GM23338 (cell line): ENCODE results near the gene ZNRD2. TPM values are rescaled to one million over a fixed set of nuclear protein-coding genes. Genes with fewer than 3 reads are reported as not detected.

Source experiments
- ZNF331 ChIP-seq: fragments of 250-450 bp; sonication (Bioruptor Pico); IDR thresholded peaks from 2 replicates; pipeline ENCODE4 v1.5.0; 2020; ENCODE audit warnings: low read depth, mild to moderate bottlenecking, moderate library complexity
- polyA plus RNA-seq: library from polyadenylated mRNA; unstranded; fragments of >200 nt; fragmentation: Nextera tagmentation; extraction: Ambion mirVana; gene quantifications from 2 replicates; pipeline ENCODE4 v1.2.1, GENCODE V29; 2016
- total RNA-seq: library from RNA; depleted of rRNA; stranded (reverse); fragments of >200 nt; shearing (Covaris generic); gene quantifications from 2 replicates; pipeline ENCODE4 v1.2.3, GENCODE V29; 2014
- TF ChIP-seq, protein P1 (sequence below): fragments of 250-450 bp; sonication (Bioruptor Pico); IDR thresholded peaks from 2 replicates; pipeline ENCODE4 v1.5.0; 2020; ENCODE audit warnings: mild to moderate bottlenecking, moderate library complexity
- TF ChIP-seq, protein P2 (sequence below): IDR thresholded peaks from one replicate; pipeline ENCODE4 v1.6.1; 2018; ENCODE audit warnings: antibody characterized with exemption; ENCODE audit not compliant: unreplicated experiment

Gene ZNRD2
- total and polyA plus RNA-seq, 2 experiments from 2014 or later, result 78.6 to 148 TPM

DNA sequence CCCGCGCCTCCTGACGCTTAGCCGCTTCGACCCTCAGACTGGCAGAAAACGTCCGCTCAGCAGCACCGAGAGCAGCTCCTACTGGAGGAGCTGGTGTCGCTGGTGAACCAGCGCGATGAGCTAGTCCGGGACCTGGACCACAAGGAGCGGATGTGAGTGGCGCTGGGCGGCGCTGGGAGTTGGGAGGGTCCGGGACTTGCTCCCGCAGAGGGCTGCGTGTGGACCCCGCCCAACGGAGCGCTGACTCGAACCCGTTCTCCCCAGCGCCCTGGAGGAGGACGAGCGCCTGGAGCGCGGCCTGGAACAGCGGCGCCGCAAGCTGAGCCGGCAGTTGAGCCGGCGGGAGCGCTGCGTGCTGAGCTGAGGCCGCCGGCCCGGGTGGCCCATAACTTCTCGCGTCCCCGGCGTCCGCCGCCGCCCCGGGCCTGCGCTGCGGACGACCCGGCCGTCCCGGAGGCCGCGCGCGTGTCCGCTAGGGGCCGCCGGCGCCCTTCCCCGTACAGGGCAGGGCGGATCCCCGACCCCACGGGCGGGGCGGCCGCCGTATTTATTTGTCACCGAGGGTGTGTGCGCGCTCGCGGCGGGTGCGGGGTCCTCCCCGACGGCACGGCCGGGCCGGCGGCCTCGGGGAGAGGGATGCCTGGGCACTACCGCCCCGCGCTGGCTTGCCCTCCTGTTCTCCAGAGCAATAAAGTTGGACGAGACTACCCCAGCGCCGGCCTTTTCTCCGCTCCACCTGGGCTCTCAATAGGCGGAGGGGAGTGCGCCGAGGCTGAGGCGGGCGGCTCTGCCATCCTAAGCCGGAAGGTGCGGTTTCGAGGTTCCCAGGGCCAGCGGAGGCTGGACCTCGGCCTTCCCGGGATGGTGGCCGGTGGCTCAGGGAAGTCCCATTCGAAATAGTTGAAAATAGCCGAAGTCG is 21.9 kb downstream of the ZNRD2 start (continued):
- TF ChIP-seq, protein P1, sequence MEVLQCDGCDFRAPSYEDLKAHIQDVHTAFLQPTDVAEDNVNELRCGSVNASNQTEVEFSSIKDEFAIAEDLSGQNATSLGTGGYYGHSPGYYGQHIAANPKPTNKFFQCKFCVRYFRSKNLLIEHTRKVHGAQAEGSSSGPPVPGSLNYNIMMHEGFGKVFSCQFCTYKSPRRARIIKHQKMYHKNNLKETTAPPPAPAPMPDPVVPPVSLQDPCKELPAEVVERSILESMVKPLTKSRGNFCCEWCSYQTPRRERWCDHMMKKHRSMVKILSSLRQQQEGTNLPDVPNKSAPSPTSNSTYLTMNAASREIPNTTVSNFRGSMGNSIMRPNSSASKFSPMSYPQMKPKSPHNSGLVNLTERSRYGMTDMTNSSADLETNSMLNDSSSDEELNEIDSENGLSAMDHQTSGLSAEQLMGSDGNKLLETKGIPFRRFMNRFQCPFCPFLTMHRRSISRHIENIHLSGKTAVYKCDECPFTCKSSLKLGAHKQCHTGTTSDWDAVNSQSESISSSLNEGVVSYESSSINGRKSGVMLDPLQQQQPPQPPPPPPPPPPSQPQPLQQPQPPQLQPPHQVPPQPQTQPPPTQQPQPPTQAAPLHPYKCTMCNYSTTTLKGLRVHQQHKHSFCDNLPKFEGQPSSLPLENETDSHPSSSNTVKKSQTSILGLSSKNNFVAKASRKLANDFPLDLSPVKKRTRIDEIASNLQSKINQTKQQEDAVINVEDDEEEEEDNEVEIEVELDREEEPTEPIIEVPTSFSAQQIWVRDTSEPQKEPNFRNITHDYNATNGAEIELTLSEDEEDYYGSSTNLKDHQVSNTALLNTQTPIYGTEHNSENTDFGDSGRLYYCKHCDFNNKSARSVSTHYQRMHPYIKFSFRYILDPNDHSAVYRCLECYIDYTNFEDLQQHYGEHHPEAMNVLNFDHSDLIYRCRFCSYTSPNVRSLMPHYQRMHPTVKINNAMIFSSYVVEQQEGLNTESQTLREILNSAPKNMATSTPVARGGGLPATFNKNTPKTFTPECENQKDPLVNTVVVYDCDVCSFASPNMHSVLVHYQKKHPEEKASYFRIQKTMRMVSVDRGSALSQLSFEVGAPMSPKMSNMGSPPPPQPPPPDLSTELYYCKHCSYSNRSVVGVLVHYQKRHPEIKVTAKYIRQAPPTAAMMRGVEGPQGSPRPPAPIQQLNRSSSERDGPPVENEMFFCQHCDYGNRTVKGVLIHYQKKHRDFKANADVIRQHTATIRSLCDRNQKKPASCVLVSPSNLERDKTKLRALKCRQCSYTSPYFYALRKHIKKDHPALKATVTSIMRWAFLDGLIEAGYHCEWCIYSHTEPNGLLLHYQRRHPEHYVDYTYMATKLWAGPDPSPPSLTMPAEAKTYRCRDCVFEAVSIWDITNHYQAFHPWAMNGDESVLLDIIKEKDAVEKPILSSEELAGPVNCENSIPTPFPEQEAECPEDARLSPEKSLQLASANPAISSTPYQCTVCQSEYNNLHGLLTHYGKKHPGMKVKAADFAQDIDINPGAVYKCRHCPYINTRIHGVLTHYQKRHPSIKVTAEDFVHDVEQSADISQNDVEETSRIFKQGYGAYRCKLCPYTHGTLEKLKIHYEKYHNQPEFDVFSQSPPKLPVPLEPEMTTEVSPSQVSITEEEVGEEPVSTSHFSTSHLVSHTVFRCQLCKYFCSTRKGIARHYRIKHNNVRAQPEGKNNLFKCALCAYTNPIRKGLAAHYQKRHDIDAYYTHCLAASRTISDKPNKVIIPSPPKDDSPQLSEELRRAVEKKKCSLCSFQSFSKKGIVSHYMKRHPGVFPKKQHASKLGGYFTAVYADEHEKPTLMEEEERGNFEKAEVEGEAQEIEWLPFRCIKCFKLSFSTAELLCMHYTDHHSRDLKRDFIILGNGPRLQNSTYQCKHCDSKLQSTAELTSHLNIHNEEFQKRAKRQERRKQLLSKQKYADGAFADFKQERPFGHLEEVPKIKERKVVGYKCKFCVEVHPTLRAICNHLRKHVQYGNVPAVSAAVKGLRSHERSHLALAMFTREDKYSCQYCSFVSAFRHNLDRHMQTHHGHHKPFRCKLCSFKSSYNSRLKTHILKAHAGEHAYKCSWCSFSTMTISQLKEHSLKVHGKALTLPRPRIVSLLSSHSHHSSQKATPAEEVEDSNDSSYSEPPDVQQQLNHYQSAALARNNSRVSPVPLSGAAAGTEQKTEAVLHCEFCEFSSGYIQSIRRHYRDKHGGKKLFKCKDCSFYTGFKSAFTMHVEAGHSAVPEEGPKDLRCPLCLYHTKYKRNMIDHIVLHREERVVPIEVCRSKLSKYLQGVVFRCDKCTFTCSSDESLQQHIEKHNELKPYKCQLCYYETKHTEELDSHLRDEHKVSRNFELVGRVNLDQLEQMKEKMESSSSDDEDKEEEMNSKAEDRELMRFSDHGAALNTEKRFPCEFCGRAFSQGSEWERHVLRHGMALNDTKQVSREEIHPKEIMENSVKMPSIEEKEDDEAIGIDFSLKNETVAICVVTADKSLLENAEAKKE (CRISPR knock-in tag), result no peak
- no peak for TF ChIP-seq ZNF331 (CRISPR knock-in tag)
- TF ChIP-seq, protein P2, sequence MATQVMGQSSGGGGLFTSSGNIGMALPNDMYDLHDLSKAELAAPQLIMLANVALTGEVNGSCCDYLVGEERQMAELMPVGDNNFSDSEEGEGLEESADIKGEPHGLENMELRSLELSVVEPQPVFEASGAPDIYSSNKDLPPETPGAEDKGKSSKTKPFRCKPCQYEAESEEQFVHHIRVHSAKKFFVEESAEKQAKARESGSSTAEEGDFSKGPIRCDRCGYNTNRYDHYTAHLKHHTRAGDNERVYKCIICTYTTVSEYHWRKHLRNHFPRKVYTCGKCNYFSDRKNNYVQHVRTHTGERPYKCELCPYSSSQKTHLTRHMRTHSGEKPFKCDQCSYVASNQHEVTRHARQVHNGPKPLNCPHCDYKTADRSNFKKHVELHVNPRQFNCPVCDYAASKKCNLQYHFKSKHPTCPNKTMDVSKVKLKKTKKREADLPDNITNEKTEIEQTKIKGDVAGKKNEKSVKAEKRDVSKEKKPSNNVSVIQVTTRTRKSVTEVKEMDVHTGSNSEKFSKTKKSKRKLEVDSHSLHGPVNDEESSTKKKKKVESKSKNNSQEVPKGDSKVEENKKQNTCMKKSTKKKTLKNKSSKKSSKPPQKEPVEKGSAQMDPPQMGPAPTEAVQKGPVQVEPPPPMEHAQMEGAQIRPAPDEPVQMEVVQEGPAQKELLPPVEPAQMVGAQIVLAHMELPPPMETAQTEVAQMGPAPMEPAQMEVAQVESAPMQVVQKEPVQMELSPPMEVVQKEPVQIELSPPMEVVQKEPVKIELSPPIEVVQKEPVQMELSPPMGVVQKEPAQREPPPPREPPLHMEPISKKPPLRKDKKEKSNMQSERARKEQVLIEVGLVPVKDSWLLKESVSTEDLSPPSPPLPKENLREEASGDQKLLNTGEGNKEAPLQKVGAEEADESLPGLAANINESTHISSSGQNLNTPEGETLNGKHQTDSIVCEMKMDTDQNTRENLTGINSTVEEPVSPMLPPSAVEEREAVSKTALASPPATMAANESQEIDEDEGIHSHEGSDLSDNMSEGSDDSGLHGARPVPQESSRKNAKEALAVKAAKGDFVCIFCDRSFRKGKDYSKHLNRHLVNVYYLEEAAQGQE, result no peak
